Mucosa of stomach (tissue), 1 donor: ENCODE results near the gene CELF4.

Experiments
- H3K27me3 ChIP-seq: one replicate; pipeline ENCODE4 v1.7.0; 2013; ENCODE audit warnings: mild to moderate bottlenecking, low read length; ENCODE audit not compliant: control insufficient read depth, insufficient read depth
- H3K36me3 ChIP-seq: one replicate; pipeline ENCODE4 v1.7.0; 2013; ENCODE audit warnings: low read length; ENCODE audit not compliant: control insufficient read depth, insufficient read depth
- H3K4me1 ChIP-seq: one replicate; pipeline ENCODE4 v1.7.0; 2013; ENCODE audit warnings: mild to moderate bottlenecking, low read length; ENCODE audit not compliant: control insufficient read depth, insufficient read depth
- H3K4me3 ChIP-seq: one replicate; pipeline ENCODE4 v1.7.0; 2013; ENCODE audit warnings: low read length
- H3K9ac ChIP-seq: one replicate; pipeline ENCODE4 v1.7.0; 2013; ENCODE audit warnings: mild to moderate bottlenecking, low read length, moderate library complexity
- H3K9me3 ChIP-seq: one replicate; pipeline ENCODE4 v1.7.0; 2013; ENCODE audit warnings: mild to moderate bottlenecking, low read length, moderate library complexity; ENCODE audit not compliant: control insufficient read depth
- donor health status: Pancreatic carcinoma.

CELF4 gene

DNA sequence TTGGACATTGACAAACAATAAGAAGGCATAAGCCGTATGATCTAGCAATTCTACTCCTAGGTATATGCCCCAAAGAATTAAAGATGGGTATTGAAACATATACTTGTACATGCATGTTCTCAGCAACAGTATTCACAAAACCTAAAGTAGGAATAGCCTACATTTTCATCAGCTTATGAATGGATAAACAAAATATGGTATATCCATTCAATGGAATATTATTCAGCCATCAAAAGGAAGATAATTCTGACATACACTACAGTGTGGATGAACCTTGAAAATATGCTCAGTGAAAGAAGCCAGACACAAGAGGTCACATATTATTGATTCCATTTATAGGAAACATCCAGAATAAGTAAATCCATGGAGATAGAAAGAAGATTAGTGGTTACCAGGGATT lies 56.0 kb downstream of the CELF4 start:
- H3K9ac ChIP-seq = no peak overlapping the region
- H3K36me3 ChIP-seq = no peaks in the 10 kb centered on the region
- no peaks in the 10 kb centered on the region for H3K9me3 ChIP-seq
- H3K27me3 ChIP-seq = no peaks in the 10 kb centered on the region
- no peaks in the 10 kb centered on the region for H3K4me1 ChIP-seq
- H3K4me3 ChIP-seq = no peak overlapping the region

DNA sequence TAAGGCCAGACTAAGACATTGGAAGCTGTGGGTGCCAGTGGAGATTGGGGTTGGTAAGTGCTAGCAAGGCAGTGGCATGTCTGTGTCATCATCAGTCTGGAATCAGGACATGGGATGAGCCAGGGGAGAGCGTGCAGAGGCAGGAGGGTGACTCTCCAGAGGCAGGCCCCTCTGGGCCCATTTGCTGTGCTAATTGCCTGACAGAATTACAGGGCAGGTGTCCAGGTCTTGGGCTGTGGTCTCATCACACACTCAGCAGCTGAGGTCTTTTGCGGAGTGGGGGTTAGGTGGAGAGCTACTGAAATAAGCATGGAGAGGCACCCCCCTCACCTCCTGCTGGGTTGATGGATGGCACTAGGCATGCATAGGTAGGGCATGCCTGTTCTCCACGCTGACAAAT lies 57.4 kb downstream of the CELF4 start:
- Histone ChIP-seq H3K27me3 (no peaks in the 10 kb centered on the region), H3K9ac (no peak overlapping the region), H3K9me3 (no peaks in the 10 kb centered on the region), H3K4me3 (no peak overlapping the region), H3K36me3 (no peaks in the 10 kb centered on the region), H3K4me1 (no peaks in the 10 kb centered on the region)

DNA sequence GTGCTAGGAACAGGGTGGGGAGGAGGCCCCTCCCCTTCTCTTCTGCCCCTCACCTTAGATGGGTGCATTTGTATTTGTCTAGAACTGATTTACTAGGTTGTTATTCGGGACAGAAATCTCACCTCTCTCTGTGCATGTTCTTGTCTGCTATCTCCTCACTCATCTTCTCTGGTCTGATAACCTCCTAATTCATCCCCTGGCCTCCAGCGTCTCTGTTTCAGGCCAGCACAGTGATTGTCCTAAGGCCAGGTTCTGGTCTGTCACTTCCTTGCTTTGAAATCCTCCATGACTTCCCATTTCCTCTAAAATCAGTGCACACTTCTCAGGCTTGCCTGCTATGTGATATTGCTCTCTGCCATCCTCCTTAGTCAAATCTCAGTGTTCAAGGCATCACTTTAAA lies 58.4 kb downstream of the CELF4 start:
- Histone ChIP-seq H3K27me3 (no peaks in the 10 kb centered on the region), H3K4me1 (no peaks in the 10 kb centered on the region), H3K36me3 (no peaks in the 10 kb centered on the region), H3K9me3 (no peaks in the 10 kb centered on the region), H3K9ac (no peak overlapping the region), H3K4me3 (no peak overlapping the region)

DNA sequence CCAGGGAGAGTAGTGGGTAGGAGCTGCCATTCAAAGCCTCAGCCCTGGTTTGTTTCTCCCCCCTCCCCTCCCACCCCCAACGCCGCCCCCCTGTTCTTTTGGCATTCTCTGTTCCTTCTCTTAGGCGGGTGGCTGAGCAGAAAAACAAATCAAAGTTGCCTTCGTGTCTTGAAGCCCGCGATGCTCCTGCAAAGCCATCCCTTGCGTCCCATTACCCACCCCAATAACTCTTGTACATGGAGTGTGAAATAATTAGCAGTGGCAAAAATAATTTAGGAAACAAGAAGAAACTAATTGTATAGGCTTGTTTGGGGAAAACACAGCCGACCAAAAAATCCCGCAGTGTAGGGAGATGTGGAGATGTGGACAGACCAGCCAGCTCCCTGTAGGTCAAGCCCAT lies 59.6 kb downstream of the CELF4 start:
- no peak overlapping the region for H3K4me3 ChIP-seq
- H3K4me1 ChIP-seq = no peaks in the 10 kb centered on the region
- no peaks in the 10 kb centered on the region for H3K36me3 ChIP-seq
- no peak overlapping the region for H3K9ac ChIP-seq
- H3K27me3 ChIP-seq = peaks cover 3% of the 10 kb centered on the region
- H3K9me3 ChIP-seq = no peaks in the 10 kb centered on the region

DNA sequence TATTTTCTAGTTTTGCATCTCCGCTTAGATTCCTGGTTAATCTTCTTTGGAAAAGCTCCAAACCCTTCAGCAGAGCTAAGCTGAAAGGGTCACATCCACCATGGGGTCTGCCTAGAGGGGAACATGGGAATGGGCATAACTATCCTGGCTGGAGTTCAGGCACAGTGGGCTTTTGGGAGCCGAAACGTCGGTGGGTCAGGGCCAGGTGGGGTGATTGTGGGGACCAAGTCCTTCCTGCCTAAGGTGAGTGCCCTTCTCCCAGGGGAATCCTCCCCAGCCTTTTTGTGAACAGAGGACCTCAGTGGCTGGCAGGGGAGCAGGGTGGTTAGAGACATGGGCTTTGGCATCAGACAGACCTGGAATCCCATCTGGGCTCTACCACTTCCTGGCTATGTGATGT lies 60.3 kb downstream of the CELF4 start:
- Histone ChIP-seq H3K4me1 (no peaks in the 10 kb centered on the region), H3K27me3 (peaks cover 3% of the 10 kb centered on the region), H3K36me3 (no peaks in the 10 kb centered on the region), H3K9ac (no peak overlapping the region), H3K4me3 (no peak overlapping the region), H3K9me3 (no peaks in the 10 kb centered on the region)

DNA sequence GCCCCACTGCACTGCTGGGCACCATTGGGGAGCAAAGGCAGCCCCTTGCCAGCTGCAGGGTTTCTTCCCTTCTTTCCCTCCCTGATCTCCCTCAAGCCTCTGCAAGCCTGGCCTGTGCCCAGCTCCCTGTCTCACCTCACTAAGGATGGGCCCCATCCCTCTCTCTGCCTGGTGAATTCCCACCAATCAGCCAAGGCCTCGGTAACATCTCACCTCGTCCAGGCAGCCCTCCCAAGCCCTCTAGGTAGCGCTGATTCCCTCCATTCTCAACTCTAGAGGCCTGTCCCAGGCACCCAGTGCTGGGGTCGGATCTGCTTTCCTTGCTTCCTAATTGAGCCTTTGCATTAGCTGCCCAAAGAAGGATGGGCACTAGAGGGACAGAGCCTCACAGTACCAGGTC lies 63.0 kb downstream of the CELF4 start:
- Histone ChIP-seq H3K9me3 (no peaks in the 10 kb centered on the region), H3K36me3 (no peaks in the 10 kb centered on the region), H3K4me3 (no peak overlapping the region), H3K4me1 (no peaks in the 10 kb centered on the region), H3K27me3 (peaks cover 3% of the 10 kb centered on the region), H3K9ac (no peak overlapping the region)

DNA sequence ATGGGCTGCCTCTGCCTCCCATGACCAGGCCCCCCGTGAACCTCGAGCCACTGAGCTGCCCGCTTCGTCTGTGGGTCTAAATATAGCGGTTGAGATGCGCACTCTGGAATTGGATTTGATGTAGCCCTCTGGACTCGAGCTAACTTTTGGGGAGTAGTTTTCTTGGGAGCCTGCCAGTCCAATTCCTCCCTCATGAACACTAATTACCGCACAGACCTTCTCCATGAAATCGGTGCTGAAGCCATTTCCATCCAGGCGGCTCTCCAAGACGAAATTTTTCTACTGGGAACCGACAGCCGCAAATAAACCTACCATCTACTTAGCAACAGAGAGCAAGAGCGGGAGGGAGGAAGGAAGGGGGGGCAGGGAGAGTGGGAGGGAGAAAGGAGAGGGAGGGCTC lies 63.6 kb downstream of the CELF4 start:
- H3K4me1 ChIP-seq = no peaks in the 10 kb centered on the region

DNA sequence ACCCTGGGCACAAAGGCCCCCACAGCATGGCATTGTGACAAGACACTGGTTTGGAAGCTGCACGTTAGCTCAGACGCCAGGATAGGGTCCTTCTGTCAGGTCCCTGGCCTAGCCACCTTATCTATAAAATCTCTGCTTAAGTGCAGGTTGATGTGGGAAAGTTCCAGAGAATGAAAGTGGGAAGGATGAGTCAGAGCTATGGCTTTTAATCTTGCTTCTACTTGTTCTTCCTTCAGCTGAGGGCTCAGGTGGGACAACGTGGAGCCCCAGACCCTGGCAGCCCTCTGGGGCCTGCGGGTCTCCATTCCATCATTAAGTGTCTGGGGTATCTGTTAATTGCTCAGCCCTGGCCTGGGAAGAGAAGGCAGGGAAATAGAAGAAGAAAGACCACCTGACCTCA lies 64.5 kb downstream of the CELF4 start:
- Histone ChIP-seq H3K9ac (no peak overlapping the region), H3K27me3 (peaks cover 3% of the 10 kb centered on the region), H3K4me3 (no peak overlapping the region), H3K4me1 (no peaks in the 10 kb centered on the region), H3K9me3 (no peaks in the 10 kb centered on the region), H3K36me3 (no peaks in the 10 kb centered on the region)

More for the DNA sequence above, 63.6 kb downstream of the CELF4 start:
- Histone ChIP-seq H3K4me3 (no peak overlapping the region), H3K9ac (no peak overlapping the region), H3K9me3 (no peaks in the 10 kb centered on the region), H3K27me3 (peaks cover 3% of the 10 kb centered on the region), H3K36me3 (no peaks in the 10 kb centered on the region)

DNA sequence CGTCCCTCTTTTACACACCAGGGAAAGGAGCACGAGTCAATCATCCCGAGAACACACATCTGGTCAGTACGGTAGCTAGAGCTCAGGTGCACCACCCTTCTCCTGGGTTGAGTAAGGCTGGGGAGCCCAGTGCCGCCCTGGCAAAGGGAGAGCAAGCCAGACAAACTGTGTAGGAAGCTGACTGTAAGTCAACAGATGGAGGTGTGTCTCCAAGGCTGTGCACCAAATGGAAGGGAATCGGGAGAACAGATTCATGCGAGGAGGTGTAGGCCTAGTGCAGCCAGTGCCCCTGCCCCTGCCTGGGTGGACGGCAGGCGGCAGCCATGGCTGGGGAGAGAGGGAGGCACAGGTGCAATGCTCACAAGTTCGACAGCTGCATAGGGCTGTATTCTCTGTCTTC lies 65.7 kb downstream of the CELF4 start:
- Histone ChIP-seq H3K4me1 (no peaks in the 10 kb centered on the region), H3K4me3 (no peak overlapping the region), H3K27me3 (peaks cover 3% of the 10 kb centered on the region), H3K36me3 (no peaks in the 10 kb centered on the region), H3K9me3 (no peaks in the 10 kb centered on the region), H3K9ac (no peak overlapping the region)

DNA sequence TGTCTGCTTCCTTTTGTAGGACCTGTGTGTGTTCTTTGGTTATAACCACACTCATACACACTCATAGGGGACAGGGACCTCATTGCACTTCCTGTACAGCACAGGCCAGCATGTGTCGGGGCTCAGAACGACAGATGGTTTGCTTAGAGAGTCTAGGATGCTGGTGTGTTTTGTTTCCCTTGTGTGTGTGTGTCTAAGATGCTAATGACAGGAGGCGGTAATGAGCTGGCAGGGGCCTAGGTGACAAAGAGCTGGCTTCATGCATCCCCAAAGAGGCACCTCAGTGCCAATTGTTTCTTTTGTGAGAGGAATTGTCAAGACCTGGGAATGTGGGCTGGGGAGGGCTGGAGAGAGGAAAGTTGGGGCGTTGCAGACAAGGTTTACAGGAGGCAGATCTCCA lies 66.6 kb downstream of the CELF4 start:
- H3K27me3 ChIP-seq = peaks cover 3% of the 10 kb centered on the region
- no peaks in the 10 kb centered on the region for H3K36me3 ChIP-seq
- no peak overlapping the region for H3K4me3 ChIP-seq

DNA sequence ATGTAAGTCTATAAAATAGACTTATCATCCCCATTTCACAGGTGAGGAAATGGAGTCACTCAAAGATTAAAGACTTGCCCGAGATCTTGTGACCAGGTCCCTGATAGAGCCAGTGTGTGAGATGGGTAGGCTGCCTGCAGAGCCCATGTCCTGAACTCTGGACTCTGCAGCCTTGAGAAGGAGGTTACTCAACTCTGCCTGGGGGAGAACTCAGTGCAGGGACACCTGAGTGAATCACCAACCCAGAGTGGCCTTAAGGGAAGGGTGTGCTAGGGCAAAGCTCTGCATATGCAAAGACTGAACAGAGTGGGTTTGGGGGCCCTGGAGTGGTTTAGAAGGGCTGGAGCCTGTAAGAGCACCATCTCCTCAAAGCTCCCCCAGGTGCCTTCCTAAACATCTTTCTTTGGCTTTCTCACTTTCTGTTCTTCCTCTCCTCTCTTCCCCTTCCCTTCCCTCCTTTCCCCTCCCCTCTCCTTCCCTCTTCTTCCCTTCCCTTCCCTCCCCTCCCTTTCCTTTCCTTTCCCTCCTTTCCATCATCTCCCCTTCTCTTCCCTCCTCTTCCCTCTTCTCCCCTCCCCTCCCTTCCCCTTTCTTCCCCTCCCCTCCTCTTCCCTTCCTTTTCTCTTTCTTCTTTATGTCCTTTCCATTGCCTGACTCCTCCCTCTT lies 67.6 kb downstream of the CELF4 start:
- no peaks in the 10 kb centered on the region for H3K4me1 ChIP-seq
- H3K36me3 ChIP-seq = no peaks in the 10 kb centered on the region
- H3K9me3 ChIP-seq = no peaks in the 10 kb centered on the region
- no peak overlapping the region for H3K9ac ChIP-seq
- H3K27me3 ChIP-seq = peaks cover 3% of the 10 kb centered on the region
- no peak overlapping the region for H3K4me3 ChIP-seq

More for the DNA sequence above, 66.6 kb downstream of the CELF4 start:
- Histone ChIP-seq H3K9me3 (no peaks in the 10 kb centered on the region), H3K4me1 (no peaks in the 10 kb centered on the region), H3K9ac (no peak overlapping the region)

DNA sequence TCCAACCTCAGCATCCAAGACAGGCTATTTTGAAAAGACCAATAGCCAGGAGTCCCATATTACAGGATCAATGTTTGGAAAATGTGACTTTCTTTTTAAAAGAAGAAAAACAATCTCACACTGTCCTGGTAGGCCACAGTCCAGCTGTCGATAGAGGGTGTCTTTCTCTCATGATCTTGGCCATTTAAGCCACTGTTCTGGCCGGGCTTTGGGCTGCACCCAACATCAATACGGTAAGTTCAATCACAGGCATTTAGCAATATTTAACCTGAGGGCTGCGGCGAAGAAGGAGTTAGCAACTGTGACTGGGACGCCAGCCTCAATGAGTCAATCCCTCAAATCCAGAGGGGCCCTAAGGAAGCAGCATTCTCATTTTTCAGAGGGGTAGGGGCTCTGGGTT lies 69.0 kb downstream of the CELF4 start:
- Histone ChIP-seq H3K4me3 (no peak overlapping the region), H3K36me3 (no peaks in the 10 kb centered on the region), H3K9me3 (no peaks in the 10 kb centered on the region), H3K9ac (no peak overlapping the region), H3K4me1 (no peaks in the 10 kb centered on the region), H3K27me3 (peaks cover 3% of the 10 kb centered on the region)

DNA sequence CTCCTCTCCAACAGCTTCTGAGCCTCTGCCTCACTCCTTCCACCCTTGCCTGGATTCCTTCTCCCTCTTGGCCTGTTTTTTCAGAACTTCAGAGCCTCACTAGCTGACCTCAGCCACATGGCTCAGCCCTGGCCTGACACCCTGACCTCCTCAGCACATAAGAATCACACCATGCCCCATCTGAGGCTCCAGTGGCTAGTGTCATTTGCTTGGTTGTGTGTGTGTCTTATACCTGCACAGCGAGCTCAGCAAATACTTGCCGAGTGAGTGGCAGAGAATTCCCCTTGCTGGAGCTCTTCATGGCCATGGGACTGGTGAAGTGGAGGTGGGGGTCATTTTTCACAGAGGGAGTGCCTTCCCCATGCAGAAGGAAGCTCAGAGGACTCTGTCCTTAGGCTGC lies 70.2 kb downstream of the CELF4 start:
- Histone ChIP-seq H3K27me3 (no peaks in the 10 kb centered on the region), H3K9ac (no peak overlapping the region), H3K4me3 (no peak overlapping the region), H3K9me3 (no peaks in the 10 kb centered on the region), H3K36me3 (no peaks in the 10 kb centered on the region), H3K4me1 (no peaks in the 10 kb centered on the region)
